Activated CD8-positive, alpha-beta memory T cell treated with anti-CD3 and anti-CD28 coated beads, Interleukin-2, amount 50 U/mL, for 24 hours (primary cell): ENCODE results near the gene PBX3.
"Not testable (repeated sequence)": the region's sequence is repeated elsewhere in the genome, so short reads cannot be mapped to it uniquely, and the experiment has no call there.

Experiments used
- DNase-seq: peaks from one replicate; pipeline ENCODE4 v3.0.0-alpha.2; 2020; ENCODE audit errors: extremely low read depth

The PBX3 gene

GRCh38 chr9:125822902-125823301, 75.7 kb downstream of the PBX3 start:
- no peak for DNase-seq

GRCh38 chr9:125823874-125824406, 76.8 kb downstream of the PBX3 start:
- DNase-seq: not testable (repeated sequence)

- no peak for DNase-seq
Measured at GRCh38 chr9:125825762-125826161, 78.6 kb downstream of the PBX3 start.

GRCh38 chr9:125826850-125827249, 79.7 kb downstream of the PBX3 start:
- no peak for DNase-seq

GRCh38 chr9:125829743-125830142, 82.6 kb downstream of the PBX3 start:
- DNase-seq: no peak

- no peak for DNase-seq
Measured at GRCh38 chr9:125831054-125831453, 83.9 kb downstream of the PBX3 start.

- no peak for DNase-seq
Measured at GRCh38 chr9:125831616-125832015, 84.4 kb downstream of the PBX3 start.

GRCh38 chr9:125835655-125836054, 88.5 kb downstream of the PBX3 start:
- no peak for DNase-seq

GRCh38 chr9:125839317-125839716, 92.1 kb downstream of the PBX3 start:
- no peak for DNase-seq

GRCh38 chr9:125841444-125841843, 94.3 kb downstream of the PBX3 start:
- DNase-seq: no peak

GRCh38 chr9:125842242-125842641, 95.1 kb downstream of the PBX3 start:
- no peak for DNase-seq

GRCh38 chr9:125843646-125844045, 96.5 kb downstream of the PBX3 start:
- DNase-seq: no peak

- no peak for DNase-seq
Measured at GRCh38 chr9:125844611-125845010, 97.4 kb downstream of the PBX3 start.

- no peak for DNase-seq
Measured at GRCh38 chr9:125845271-125845808, 98.2 kb downstream of the PBX3 start.

GRCh38 chr9:125847735-125848134, 100.6 kb downstream of the PBX3 start:
- DNase-seq: no peak

- no peak for DNase-seq
Measured at GRCh38 chr9:125850106-125850632, 103.0 kb downstream of the PBX3 start.

GRCh38 chr9:125850763-125851162, 103.6 kb downstream of the PBX3 start:
- no peak for DNase-seq

- DNase-seq: no peak
Measured at GRCh38 chr9:125851979-125852378, 104.8 kb downstream of the PBX3 start.

GRCh38 chr9:125852386-125852785, 105.2 kb downstream of the PBX3 start:
- DNase-seq: no peak

- DNase-seq: no peak
Measured at GRCh38 chr9:125854553-125855275, 107.5 kb downstream of the PBX3 start.

- no peak for DNase-seq
Measured at GRCh38 chr9:125856331-125856730, 109.2 kb downstream of the PBX3 start.

- DNase-seq: no peak
Measured at GRCh38 chr9:125861405-125862058, 114.4 kb downstream of the PBX3 start.

- no peak for DNase-seq
Measured at GRCh38 chr9:125863923-125864322, 116.8 kb downstream of the PBX3 start.
